HG03097 (cell line): Measurements from ENCODE around the gene IL21R.

Source experiments
- ATAC-seq: cut with Tn5 transposase; IDR thresholded peaks from one replicate; pipeline ENCODE4 v1.9.1; 2021; ENCODE audit not compliant: unreplicated experiment, low FRiP score

The IL21R gene

DNA sequence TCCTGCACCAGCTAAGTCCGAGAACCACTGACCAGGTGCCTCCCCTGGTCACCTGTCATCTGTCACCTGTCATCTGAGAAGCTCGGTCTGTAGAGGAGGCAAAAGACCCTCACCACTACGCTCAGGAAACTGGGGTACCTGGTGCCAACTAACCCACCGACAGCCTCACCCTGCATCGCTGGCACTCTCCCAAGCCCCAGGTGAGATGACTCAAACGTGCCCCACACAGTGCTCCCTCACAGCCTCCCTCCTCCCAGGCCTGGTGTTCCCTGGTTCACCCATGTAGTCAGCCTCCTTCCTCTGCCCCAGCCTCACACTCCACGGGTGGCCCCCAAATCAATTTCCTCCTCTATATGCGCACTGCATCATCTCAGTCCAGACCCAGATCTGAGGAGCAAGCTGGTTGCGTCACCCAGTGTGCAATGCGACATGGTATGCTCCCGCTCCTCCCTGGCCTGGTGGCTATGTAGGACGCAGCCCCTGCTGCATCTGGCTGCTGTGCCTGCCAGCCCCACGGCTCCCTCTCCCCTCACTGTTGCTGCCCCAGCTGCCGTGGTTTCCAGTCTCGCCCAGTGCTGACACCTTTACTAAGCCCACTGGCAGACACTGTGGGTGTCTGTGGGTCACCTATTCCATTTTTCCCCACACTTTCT is 79.4 kb downstream of the IL21R start:
- ATAC-seq = no peak

DNA sequence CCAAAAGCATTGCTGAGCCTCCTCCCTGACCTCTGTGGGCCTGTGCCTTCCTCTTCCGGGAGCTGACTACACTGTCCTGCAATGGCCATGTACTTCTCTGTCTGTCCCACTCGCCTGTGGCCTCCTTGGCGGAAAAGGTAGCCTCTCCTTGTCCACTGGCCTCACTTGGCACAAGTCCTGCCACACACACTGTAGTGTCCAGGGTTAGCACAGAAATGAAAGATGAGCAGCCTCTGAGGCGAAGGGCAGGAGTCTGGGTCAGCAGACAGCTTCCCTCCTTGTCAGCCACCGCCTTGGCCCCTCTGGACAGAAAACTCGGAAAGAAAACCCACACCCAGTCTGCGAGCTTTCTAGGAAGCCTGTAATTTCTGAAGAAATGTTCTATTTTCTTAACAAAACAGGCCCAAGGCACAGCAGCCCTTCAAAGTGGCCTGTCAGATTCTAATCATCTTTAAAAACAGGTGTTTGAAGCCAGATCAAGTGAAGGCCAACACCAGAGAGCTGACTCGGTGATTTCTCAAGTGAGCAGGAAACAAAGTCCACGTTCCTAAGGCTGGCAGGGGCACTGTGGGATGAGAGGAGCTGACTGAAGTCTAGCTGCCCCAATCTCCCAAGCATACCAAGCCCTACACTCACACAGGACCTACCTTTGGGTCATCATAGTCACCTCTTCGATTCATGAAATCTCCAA is 80.6 kb downstream of the IL21R start:
- ATAC-seq = no peak

DNA sequence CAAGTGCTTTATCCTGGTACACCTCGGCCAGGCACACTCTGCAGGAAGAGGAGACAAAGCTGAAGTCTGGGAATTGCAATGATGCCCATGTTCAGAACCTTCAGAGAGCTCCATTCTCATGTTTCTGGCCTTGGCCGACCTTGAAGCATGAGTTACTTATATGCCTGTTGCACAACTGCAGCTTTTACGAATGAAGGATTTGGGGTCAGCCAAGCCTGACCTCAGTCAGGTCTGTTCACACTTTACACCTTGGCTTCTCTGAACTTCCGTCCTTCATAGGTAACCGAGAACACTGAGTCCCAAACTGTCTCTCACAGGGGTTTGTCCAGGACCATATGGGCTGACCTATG is 81.1 kb downstream of the IL21R start:
- ATAC-seq = no peak

DNA sequence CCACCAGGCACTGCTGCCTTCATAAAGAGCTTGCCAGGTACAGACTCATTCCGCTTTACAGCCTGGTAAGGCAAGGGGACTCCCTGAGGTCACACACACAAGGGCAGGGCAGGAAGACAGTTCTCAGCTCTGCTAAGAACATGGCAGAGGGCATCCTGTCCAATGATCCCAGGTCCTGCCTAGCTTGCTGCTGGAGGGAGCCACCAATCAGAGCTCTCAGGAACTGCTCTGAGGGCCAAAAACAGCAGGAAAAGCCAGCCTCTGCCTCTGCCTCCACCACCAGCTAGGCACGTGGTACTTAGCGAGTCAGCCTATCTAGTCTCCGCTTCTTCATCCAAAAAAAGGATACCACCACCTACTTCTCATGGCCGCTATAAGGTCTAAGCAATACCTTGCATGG is 81.7 kb downstream of the IL21R start:
- ATAC-seq = no peak

DNA sequence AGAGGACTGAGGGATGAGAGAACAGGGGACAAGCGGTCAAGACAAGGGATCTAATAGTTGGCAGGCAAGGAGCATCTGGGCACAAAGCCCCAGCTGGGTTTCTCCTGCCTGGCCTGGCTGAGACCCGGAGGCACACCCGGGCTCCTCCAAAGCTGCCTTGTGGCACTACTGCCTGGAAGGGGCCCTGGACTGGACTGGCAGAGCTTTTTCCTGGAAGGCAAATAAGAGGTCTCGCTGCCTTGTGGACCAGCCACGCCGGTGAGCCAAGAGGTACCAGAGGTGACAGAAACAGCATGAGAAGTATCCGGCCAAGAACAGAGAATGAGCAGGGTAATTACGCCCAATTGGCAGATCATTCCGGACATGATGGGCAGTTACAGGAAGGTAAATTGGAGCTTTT is 83.2 kb downstream of the IL21R start:
- no peak for ATAC-seq

DNA sequence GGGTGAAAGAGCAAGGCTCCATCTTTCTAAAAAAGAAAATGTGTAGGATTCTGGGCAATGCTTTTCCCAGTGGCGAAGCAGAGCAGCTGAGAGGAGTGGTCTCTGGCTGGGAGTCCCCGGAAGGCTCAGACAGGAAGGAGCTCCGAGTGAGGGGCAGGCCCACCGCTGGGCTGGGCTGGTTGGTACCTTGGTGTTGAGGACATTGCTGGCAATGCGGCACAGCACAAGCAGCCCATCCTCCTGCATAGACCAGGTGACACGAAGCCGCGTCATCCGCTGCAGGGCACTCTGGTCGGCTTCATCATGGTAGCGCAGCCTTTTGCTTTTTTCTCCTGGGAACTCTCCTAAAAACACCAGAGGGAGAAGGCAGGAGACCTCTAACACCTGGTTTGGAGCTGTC is 83.8 kb downstream of the IL21R start:
- no peak for ATAC-seq

DNA sequence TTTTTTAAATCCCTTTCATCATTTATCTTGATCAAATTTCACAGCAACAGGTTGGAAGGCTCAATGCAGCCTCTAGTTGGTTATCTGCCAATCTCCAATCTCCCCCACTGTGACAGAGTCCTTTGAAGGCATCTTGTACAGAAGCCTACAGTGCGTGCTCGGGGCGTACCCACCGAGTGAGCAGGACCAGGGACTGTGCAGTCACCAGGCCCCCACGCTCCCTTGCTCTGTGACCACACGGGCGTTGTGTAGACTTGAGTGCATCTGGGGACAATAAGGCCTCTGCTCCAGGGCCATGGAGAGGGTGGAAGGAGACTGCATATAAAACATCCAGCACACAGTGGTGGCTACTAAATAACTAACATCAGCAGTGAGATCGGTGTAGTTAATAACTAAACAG is 84.4 kb downstream of the IL21R start:
- ATAC-seq = no peak

DNA sequence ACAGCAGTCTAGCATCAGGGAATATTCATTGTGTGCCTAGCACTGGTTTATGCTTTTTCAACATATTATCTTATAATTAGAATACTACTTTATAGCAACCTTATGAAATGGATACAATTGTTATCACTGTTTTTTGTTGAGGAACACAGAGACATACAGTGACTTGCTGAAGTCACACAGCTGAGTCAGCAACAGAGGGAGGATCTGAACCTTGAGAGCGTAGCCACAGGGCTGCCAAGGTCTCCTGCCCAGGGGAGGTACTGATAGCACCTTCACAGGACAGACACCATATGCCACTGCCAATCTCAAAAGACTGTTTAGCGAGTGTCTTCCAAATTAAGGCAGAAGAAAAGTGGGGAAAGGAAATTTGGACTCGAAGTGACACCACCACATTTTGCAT is 84.8 kb downstream of the IL21R start:
- ATAC-seq = no peak

DNA sequence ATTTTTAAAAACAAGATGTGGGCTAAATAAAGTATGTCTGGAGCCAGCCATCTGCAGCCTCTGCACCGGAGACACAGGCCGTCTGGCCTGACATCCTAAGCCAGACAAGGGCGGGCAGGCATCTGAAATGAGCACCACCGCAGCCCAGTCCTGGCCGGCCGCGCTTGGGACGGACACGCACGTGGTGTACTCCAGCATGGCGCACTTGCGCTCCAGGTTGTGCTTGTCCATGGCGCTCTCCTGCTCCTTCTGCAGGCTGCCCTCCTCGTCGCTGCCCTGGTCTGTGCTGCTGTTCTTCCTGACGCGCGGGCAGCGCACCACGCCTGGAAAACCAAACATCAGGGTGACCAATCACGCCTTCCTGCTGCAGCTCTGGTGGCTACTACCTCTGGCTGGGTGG is 87.4 kb downstream of the IL21R start:
- no peak for ATAC-seq

DNA sequence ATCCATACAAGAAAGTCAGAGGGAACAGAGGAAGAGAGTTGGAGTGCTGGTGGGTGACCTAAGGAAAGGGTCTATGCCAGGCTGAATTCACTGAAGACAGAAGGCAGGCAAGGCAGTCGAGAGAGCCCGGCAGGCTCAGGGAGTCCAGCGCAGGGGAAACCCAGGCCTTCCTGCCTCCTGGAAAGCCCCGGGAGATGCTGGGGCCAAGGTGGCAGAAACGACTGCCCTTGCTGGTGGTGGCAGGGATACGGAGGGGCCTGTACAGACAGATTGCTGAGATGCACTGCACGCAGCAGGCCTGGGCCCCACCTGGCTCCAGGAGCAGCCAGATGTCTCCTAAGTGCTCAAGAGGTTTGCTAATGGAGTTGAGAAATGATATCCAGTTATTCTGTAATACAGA is 87.9 kb downstream of the IL21R start:
- no peak for ATAC-seq

DNA sequence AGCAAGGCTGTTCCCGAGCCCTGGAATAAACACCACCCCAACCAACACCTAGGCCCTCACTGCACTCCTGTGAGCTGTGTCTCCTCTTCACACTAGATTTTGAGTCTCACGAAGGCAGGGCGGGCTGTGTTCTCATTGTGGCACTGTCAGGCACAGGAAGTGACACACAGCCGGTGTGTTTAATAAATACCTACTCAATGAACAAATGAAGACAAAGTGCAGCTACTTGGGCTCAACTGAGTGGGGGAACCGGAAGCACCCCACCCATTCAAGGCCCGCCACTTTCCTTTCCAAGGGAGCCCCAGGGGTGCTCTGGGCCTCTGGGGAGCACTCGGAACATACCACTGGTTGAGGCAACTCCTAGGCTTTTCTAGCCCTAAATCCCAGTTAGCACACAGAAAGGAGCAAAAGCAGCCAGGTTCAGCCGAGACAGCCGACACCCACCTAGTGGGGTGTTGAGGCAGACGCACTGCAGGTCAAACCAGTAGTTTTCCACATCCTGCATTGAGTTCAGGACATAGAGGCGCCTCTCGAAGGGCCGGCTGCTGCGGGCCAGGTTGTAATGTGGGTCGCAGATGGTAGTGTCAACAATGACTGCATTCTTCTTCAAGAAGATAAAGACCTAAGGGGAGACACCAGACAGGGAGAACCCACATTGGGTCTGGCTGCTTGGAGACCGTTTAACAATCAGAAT is 90.1 kb downstream of the IL21R start:
- ATAC-seq = no peak

DNA sequence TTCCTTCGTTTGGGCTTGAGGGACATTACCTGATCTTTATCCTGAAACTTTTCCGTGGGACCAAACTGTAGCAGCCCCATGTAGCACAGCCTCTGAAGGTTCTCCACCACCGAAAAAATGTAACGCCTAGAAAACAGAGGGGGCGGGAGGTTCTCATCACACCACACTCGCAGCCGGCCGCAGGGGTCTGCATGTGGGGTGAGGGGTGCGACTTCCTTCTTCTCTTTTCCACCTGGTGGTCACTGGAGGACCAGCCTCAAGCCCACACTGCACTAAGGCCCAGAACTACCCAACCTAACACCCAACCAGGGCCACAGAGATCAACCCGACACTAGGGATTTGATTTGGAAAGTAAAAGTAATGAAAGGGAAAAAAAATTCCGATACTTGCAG is 90.6 kb downstream of the IL21R start:
- no peak for ATAC-seq

DNA sequence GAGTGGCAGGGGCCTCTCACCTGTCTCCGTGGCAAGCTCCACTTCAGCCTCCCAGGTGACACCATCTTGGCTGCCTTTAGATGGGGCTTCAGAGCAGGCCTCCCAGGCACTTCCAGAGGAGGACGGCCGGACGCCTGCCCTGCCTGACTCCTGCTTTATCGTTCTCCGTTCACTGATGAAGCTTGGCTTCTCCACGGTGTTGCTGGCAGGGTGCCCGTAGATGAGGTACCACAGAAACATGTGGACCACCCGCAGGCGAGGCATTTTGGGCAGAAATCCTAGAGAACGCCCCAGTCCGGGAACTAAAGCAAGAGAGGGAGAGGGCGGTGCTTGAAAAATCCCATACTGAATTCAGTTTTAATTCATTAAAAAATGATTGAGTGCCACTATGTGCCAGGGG is 93.2 kb downstream of the IL21R start:
- no peak for ATAC-seq

DNA sequence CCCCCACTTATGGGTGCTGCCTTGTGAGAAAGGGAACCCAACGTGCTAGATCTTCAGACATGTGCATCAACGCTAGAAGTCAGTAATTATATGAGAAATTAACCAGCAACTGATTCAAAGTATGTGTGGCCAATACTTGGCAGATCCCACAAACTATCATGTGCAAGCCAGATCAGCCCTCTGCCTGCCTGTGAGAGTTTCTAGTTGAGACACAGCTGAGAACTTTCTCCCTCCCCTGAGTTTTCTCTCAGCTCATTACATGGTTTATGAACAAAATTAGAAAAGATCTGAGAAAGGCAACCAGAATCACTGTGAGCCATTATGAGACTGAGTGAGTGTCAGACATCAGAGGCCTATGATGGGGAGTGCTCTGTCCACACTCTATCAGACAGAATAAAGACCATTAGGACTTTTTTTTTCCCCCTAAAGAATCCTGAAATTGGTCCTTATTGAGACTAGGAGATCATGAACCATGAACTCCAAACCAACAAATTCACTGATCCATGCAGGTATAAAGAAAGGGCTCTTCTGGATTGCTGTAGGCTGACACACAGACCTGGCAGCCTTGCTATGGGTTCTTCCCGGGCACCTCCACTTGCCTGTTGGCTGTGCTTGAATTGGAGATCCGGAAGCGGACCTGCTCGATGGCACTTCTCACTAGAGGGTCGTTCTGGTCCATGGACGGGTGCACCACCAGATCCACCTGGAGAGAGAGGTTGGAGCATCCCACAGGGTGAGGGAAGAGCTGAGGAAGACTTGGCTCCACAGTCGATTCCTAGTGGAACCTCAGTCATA is 96.3 kb downstream of the IL21R start:
- ATAC-seq = no peak

DNA sequence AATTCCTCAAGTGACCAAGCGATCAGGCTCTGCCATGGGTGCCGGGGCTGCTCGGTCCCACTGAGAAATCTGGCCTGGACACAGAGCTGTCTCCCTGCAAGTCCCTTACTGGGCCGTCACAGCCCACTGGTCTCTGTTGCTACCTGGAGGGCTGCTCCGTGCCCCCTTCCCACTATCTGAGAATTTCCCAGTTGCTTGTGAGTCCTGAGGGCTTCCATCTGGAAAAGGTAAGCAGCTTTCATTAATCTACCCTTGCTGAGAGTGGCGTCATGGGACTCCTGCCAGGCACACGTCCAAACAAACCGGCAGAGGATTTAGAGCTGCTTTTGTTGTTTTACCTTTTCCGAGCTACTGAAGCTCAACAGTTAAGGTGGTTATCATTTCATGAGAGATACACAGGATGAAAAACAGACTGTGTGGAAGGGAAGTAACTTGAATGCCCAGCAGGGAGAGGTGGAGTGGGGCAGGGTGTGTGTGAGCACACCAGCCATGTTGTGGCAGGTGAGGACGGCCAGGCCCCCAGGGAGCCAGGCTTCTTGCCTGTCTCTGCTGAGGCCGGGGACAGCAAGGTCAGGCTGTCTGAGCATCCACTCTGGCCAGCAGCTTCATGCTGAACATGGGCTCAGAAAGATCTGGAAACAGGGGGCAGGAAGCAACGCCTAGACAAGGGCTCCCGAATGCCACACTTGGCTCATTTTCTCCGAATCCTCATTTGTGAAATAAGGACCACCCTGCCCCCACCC is 97.1 kb downstream of the IL21R start:
- ATAC-seq = no peak

DNA sequence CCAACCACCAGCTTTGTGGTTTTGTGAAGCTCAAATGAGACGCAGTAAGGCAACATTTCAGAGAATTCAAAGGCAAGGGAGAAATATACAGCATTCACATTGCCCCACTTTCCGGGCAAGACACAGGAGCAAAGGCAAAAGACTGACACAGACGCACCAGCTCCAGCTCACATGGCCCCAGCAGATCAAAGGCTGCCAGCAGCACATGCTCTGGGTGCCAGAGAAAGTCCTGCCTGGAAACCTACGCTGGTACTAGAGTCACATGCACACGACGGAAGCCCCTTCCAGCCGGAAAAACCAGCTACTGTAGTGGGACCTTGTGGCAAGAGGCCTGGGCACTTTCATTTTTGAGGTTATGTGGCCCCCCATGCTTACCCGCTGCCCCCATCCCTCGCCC is 97.7 kb downstream of the IL21R start:
- ATAC-seq = no peak

DNA sequence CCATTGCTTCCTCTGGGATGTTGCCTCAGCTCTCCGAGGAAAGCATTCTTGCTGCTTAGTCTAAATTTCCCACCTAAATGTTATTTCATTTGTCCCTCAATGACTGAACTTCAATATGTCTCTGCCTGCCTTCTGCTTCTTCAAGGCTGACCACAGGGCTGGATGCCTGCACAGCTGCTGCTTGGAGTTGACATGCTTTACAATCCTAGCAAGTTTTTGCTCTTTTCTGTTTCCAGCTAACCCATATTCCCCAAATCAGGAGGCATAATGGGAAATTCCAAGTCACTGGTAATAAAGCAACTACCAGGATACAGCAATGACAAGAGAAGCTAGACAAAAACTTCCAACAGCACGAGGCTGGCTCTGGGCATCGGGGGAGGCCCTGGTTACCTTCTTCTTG is 98.8 kb downstream of the IL21R start:
- ATAC-seq = no peak
